Progenitor cell of endocrine pancreas (in vitro differentiated cells): ENCODE measurements around the gene CMTM6. TPM values are rescaled to one million over a fixed set of nuclear protein-coding genes. Genes with fewer than 3 reads are reported as not detected.
A peak's percentile ranks its signal among the peaks of the same experiment; 100 is the strongest.
"Not testable (repeated sequence)": the region's sequence is repeated elsewhere in the genome, so short reads cannot be mapped to it uniquely, and the experiment has no call there.

ENCODE experiments used
- DNase-seq: peaks from one replicate; pipeline ENCODE4 v3.0.0; 2021; ENCODE audit warnings: low spot score; ENCODE audit not compliant: unreplicated experiment
- H3K27ac Mint-ChIP-seq: 2 replicates; pipeline ENCODE4 v1.8.0; 2021; ENCODE audit warnings: mild to moderate bottlenecking, moderate library complexity, mixed read lengths
- H3K27me3 Mint-ChIP-seq: 2 replicates; pipeline ENCODE4 v1.8.0; 2021; ENCODE audit warnings: mixed read lengths
- H3K36me3 Mint-ChIP-seq: 2 replicates; pipeline ENCODE4 v1.8.0; 2022; ENCODE audit warnings: mixed read lengths; ENCODE audit not compliant: insufficient read depth
- H3K4me1 Mint-ChIP-seq: 2 replicates; pipeline ENCODE4 v1.8.0; 2021; ENCODE audit warnings: low read depth, mixed read lengths
- H3K4me3 Mint-ChIP-seq: 2 replicates; pipeline ENCODE4 v1.8.0; 2021; ENCODE audit warnings: low read depth, mild to moderate bottlenecking, moderate library complexity, mixed read lengths
- H3K9me3 Mint-ChIP-seq: 2 replicates; pipeline ENCODE4 v1.8.0; 2021; ENCODE audit warnings: low read depth, mixed read lengths
- CTCF ChIP-seq: fragments of 200-600 bp; sonication (generic); IDR thresholded peaks from one replicate; pipeline ENCODE4 v1.5.0; 2021; ENCODE audit warnings: antibody characterized with exemption, mild to moderate bottlenecking; ENCODE audit not compliant: unreplicated experiment
- total RNA-seq: library from RNA; stranded (reverse); gene quantifications from 2 replicates; pipeline ENCODE4 v1.2.1, GENCODE V29; 2021

CMTM6 gene
- total RNA-seq, 1 donor from 2014 or later: 52.7 TPM

DNA sequence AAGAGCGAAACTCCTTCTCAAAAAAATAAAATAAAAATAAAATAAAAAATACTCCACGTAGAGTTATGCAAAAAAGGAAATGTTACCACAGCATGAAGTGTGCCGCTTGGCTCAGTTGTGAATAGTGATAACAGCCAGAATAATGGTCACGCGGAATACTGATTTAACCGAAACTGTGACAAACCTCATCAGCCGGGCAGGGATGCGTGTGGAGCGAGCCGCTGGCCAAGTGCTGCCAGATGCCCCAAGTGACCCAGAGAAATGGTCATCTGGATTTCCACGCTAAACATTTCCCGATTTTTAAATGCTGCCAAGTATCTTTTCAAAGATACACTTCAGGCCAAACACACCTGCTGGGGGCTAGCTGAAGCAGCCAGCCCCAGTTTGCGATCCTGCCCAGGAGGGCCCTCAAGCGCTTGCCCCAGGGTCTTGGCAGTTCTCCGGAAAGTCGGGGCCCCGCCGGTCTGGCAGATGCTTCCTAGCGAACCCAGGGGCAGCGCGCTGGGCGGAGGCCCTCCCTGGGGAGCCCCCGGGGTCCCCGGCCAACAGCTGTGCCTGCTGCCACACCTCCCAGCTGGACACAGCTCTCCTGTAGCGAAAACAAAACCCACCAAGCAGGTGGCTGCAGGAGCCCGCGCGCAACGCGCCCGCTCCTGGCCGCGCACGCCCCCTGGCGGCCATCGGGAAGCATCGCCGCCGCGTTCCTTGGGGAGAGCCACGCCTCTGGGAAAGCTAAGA is 35.1 kb downstream of the CMTM6 start:
- H3K4me1 Mint-ChIP-seq: no peaks in the 10 kb centered on the region
- peak; percentile 99 for TF ChIP-seq CTCF
- peaks cover 14% of the 10 kb centered on the region for H3K27me3 Mint-ChIP-seq
- DNase-seq: peak; percentile 77
- no peaks in the 10 kb centered on the region for H3K9me3 Mint-ChIP-seq
- H3K36me3 Mint-ChIP-seq: peaks cover 9% of the 10 kb centered on the region
- peak overlapping the region; percentile 1 for H3K27ac Mint-ChIP-seq
- H3K4me3 Mint-ChIP-seq: no peak overlapping the region

- not testable (repeated sequence) for H3K9me3 Mint-ChIP-seq, H3K36me3 Mint-ChIP-seq, H3K4me3 Mint-ChIP-seq, DNase-seq, H3K4me1 Mint-ChIP-seq, H3K27ac Mint-ChIP-seq
- H3K27me3 Mint-ChIP-seq: peaks cover 14% of the 10 kb centered on the region
These were observed 35.8 kb downstream of the CMTM6 start for GRCh38 chr3:32466808-32467207.

DNA sequence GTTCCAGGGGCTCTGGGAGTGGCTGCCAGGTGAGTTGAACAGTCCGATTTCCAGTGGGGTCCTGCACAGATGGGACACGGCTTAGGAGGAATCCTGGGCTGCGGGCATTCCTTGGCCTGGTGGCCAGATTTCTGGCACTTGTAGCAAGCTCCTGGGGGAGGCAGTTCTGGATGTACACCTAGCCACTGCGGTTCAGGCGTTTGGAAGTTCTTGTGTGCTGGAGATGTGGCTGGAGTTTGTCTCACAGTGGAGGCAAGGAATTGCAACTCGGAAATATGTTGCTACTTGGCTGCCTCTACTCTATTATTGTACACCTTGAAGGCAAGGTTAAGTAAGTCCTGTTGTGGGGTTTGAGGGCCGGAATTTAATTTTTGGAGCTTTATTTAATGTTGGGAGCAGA is 37.9 kb downstream of the CMTM6 start:
- not testable (repeated sequence) for DNase-seq, H3K4me3 Mint-ChIP-seq, H3K9me3 Mint-ChIP-seq, H3K27ac Mint-ChIP-seq, H3K36me3 Mint-ChIP-seq
- Mint-ChIP-seq H3K4me1 (peaks cover 12% of the 10 kb centered on the region), H3K27me3 (peaks cover 14% of the 10 kb centered on the region)

GRCh38 chr3:32463415-32463814 is 39.2 kb downstream of the CMTM6 start:
- H3K9me3 Mint-ChIP-seq, DNase-seq, H3K36me3 Mint-ChIP-seq, H3K4me3 Mint-ChIP-seq, H3K27ac Mint-ChIP-seq: not testable (repeated sequence)
- H3K27me3 Mint-ChIP-seq: peaks cover 14% of the 10 kb centered on the region
- peaks cover 14% of the 10 kb centered on the region for H3K4me1 Mint-ChIP-seq

DNA sequence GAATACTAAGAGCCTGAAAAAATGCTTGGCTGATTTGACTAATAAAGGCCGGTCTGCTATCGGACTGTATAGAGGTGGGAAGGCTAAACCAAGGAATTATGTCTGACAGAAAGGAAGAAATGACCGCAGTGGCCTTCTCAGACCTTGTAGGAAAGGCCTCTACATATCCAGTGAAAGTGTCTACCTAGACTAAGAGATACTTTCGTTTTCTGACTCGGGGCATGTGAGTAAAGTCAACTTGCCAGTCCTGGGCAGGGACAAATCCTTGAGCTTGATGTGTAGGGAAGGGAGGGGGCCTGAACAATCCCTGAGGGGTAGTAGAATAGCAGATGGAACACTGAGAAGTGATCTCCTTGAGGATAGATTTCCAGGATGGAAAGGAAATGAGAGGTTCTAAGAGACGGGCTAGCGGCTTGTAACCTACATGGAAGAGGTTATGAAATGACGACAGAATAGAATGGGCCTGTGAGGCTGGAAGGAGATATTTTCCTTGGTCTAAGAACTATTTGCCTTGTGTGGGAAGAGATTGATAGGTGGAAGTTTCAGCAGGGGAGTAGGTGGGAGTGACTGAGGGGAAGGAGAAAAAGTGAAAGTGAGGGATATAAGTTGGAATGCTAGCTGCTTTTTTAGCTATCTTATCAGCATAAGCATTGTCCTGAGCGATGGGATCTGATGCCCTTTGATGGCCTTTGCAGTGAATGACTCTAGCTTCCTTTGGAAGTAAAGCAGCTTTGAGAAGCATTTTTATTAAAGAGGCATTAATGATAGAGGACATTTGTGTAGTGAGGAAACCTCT is 40.3 kb downstream of the CMTM6 start:
- not testable (repeated sequence) for H3K4me3 Mint-ChIP-seq, DNase-seq, H3K9me3 Mint-ChIP-seq, H3K27ac Mint-ChIP-seq
- Mint-ChIP-seq H3K27me3 (peaks cover 17% of the 10 kb centered on the region), H3K36me3 (peaks cover 12% of the 10 kb centered on the region), H3K4me1 (peaks cover 14% of the 10 kb centered on the region)

DNA sequence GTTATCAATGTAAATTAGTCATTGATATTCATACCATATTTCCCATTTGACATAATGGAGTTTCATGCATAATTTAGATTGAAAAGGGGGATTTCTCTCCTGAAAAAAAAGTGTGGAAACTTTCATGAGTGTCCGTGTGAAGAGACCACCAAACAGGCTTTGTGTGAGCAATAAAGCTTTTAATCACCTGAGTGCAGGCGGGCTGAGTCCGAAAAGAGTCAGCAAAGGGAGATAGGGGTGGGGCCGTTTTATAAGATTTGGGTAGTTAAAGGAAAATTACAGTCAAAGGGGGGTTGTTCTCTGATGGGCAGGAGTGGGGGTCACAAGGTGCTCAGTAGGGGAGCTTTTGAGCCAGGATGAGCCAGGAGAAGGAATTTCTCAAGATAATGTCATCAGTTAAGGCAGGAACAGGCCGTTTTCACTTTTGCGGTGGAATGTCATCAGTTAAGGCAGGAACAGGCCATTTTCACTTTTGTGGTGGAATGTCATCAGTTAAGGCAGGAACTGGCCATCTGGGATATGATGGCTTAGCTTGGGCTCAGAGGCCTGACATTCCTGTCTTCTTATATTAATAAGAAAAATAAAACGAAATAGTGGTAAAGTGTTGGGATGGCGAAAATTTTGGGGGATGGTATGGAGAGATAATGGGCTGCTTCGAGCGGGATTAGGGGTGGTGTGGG is 41.7 kb downstream of the CMTM6 start:
- not testable (repeated sequence) for H3K9me3 Mint-ChIP-seq, DNase-seq, H3K4me3 Mint-ChIP-seq, H3K27ac Mint-ChIP-seq, H3K36me3 Mint-ChIP-seq
- peaks cover 17% of the 10 kb centered on the region for H3K4me1 Mint-ChIP-seq
- H3K27me3 Mint-ChIP-seq: peaks cover 13% of the 10 kb centered on the region

DNA sequence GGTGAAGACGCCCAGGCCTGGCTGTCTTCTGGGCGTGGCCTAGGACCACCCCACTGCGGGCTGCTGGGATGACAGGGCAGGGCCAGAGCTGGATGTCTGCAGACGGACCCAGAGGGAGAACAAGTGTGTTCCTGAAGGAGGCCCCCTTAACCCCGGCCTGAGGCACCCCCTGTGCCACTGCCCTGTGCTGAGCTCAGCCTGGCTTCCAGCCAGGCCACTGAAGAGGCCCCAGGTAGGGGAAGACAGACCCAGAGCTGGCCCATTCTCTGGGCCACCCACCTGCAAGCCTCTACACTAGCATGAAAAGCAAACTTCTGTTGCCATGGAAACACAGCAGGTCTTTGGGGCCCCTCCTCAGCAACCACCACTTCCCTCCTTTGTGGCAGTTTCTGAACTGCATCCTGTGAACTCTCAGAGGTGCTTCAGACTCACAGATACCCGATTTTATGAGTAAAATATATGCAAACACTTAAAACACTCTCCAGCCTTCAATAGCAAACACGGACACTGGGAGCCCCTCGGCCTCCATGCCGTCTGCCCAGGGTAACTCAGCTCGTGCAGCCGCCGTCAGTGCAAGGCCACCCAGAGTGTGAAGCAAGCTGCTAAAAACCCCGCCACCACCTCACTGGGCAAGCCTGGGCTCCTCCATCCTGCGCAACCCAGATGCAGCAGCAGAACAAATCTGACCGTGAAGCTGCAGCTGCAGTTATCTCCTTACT is 42.5 kb downstream of the CMTM6 start:
- H3K4me3 Mint-ChIP-seq: no peak overlapping the region
- TF ChIP-seq CTCF: no peak
- peaks cover 5% of the 10 kb centered on the region for H3K27me3 Mint-ChIP-seq
- DNase-seq: no peak
- H3K36me3 Mint-ChIP-seq: peaks cover 9% of the 10 kb centered on the region
- peaks cover 21% of the 10 kb centered on the region for H3K4me1 Mint-ChIP-seq
- H3K27ac Mint-ChIP-seq: no peak overlapping the region
- H3K9me3 Mint-ChIP-seq: no peaks in the 10 kb centered on the region
